Renal pelvis (tissue), 12 donors: ENCODE results near the gene AFG1L. TPM values are rescaled to one million over a fixed set of nuclear protein-coding genes. Genes with fewer than 3 reads are reported as not detected.
"Not testable (repeated sequence)": the region's sequence is repeated elsewhere in the genome, so short reads cannot be mapped to it uniquely, and the experiment has no call there.

Source experiments
- DNase-seq: peaks from one replicate; pipeline ENCODE4 v3.0.0-alpha.2; 2013
- long read RNA-seq, 16 experiments: transcript quantifications; one replicate each; lab custom pipeline, GENCODE V29; 2026
- polyA plus RNA-seq, 3 donors: library from polyadenylated mRNA; unstranded; fragments of 120-200 nt; gene quantifications; one replicate each; pipeline ENCODE4 v1.2.1, GENCODE V29; 2013; ENCODE audit not compliant: insufficient read length in 3 of 3

The AFG1L gene
- polyA plus RNA-seq = 1 to 10 TPM; 7.3 to 8.4 (median 8.3) TPM
- long read RNA-seq, donor 1 = 0 reads
- long read RNA-seq, donor 2, full-length matches to known transcripts = 1 of 1 reads
- long read RNA-seq, donor 2, partial matches to known transcripts = 0 of 1 reads
- long read RNA-seq, donor 2, other reads (novel, unspliced or antisense) = 0 of 1 reads
- long read RNA-seq, donor 3 = 0 reads
- long read RNA-seq, donor 4 = 0 reads
- long read RNA-seq, donor 5, full-length matches to known transcripts = 1 of 1 reads
- long read RNA-seq, donor 5, partial matches to known transcripts = 0 of 1 reads
- long read RNA-seq, donor 5, other reads (novel, unspliced or antisense) = 0 of 1 reads
- long read RNA-seq, donor 6 = 0 reads
- long read RNA-seq, donor 7, full-length matches to known transcripts = 1 of 1 reads
- long read RNA-seq, donor 7, partial matches to known transcripts = 0 of 1 reads
- long read RNA-seq, donor 7, other reads (novel, unspliced or antisense) = 0 of 1 reads
- long read RNA-seq, donor 8 = 0 reads
- long read RNA-seq, donor 9, full-length matches to known transcripts = 2 of 2 reads
- long read RNA-seq, donor 9, partial matches to known transcripts = 0 of 2 reads
- long read RNA-seq, donor 9, other reads (novel, unspliced or antisense) = 0 of 2 reads
- long read RNA-seq, donor 10, full-length matches to known transcripts = 1 of 1 reads
- long read RNA-seq, donor 10, partial matches to known transcripts = 0 of 1 reads
- long read RNA-seq, donor 10, other reads (novel, unspliced or antisense) = 0 of 1 reads
- long read RNA-seq, donor 11 = 0 reads
- long read RNA-seq, donor 12, full-length matches to known transcripts = 1 of 1 reads
- long read RNA-seq, donor 12, partial matches to known transcripts = 0 of 1 reads
- long read RNA-seq, donor 12, other reads (novel, unspliced or antisense) = 0 of 1 reads
- long read RNA-seq, donor 13 = 0 reads
- long read RNA-seq, donor 14, full-length matches to known transcripts = 4 of 4 reads
- long read RNA-seq, donor 14, partial matches to known transcripts = 0 of 4 reads
- long read RNA-seq, donor 14, other reads (novel, unspliced or antisense) = 0 of 4 reads
- long read RNA-seq, donor 15, full-length matches to known transcripts = 2 of 2 reads
- long read RNA-seq, donor 15, partial matches to known transcripts = 0 of 2 reads
- long read RNA-seq, donor 15, other reads (novel, unspliced or antisense) = 0 of 2 reads
- long read RNA-seq, donor 16, full-length matches to known transcripts = 1 of 1 reads
- long read RNA-seq, donor 16, partial matches to known transcripts = 0 of 1 reads
- long read RNA-seq, donor 16, other reads (novel, unspliced or antisense) = 0 of 1 reads

DNA sequence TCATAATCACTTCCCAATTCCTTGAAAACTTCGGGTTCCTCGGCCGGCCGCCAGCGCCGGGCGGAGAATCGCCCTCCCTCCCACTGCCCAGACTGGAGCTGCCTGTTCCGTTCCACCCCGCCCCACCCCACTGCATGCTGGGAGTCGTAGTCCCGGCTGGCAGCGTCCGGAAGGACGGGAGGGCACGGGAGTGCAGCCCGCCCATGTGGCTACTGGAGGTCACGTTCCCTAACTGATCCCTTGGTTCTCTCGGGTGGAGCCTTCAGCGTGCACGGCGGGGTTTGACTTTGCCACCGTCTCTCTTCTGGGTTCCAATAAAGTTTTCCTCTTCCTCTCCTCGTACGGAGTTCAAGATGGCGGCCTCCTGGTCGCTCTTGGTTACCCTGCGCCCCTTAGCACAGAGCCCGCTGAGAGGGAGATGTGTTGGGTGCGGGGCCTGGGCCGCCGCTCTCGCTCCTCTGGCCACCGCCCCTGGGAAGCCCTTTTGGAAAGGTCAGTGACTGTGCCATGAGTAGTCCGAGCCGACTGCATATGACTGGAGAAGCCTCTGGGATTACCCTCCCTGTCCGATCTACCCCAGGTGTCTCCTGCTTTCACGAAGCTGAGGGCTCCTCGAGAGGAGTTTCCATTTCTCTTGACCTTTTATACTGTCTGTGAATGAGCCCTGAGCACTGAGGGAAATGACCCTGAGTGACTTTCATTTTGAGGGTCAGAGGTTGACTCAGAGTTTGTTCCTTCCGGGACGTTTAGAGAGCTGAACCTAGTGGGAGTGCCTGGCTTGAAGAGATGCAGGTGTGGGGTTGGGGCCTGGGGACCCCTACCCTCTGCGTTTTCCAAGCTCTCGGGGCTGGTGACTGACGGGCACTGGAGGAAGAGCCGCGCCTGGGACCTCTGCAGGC lies at the start of gene AFG1L:
TSS of gene AFG1L (plus strand) at position 328 of the 899 bp plus-strand sequence. CDS start at position 354, 26 bp downstream.
- DNase-seq = peak; percentile 89

DNA sequence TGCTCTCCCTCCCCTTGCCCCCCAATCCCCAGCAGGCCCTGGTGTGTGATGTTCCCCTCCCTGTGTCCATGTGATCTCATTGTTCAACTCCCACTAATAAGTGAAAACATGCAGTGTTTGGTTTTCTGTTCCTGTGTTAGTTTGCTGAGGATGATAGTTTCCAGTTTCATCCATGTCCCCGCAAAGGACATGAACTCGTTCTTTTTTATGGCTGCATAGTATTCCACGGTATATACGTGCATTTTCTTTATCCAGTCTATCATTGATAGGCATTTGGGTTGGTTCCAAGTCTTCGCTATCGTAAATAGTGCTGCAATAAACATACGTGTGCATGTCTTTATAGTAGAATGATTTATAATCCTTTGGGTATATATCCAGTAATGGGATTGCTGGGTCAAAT lies 49.8 kb upstream of the AFG1L start:
- not testable (repeated sequence) for DNase-seq

DNA sequence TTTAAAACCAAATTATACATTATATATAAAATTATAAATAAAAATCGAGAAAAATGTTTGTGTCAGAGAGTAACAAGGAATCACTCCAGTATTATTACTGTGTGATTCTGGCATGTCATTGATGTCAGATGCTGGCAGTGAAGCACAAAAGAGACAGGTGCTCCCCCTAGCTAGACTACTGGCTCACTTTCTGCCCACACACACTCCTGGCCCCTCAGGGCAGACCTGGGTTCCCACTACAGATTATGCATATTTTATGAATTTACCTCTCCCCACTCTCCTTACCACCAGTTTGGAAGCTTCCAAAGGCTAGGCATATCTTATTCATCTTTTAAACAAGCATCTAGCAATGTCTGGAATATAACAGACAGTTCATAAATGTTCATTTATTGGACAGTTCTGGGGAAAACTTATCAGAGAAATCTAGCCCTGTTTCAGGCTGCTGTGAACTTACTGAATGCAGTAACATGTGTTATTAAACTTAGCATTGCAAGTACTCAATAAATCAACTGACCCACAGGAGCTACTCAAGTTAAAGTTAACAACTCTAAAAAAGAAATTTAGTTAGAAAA lies 46.8 kb upstream of the AFG1L start:
- no peak for DNase-seq

DNA sequence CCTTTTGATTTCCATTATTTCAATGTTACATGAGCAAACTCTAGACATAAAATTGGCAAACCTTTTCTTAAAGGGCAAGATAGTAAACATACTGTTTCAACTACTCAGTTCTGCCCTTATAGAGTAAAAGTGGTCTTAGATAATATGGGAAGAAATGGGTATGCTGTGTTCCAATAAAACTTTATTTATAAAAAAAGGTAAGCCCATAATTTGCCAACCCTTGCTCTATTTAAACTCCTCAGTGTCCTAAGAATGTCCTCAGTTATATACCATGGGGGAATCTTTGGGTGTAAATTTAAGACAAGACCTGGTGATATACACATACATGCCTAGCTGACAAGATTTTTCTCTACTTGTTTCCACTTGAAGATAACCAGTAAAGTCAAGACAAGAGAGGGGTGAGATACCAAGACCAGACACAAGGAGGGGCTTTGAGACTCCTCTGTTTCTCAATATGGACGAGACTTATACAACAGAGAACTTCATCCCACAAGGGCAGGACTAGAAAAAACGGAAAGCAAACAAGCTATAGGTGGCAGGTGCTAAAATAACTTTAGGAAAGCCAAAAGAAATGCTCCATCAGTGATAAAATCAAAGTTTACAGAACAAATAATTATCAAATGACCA lies 44.5 kb upstream of the AFG1L start:
- no peak for DNase-seq

DNA sequence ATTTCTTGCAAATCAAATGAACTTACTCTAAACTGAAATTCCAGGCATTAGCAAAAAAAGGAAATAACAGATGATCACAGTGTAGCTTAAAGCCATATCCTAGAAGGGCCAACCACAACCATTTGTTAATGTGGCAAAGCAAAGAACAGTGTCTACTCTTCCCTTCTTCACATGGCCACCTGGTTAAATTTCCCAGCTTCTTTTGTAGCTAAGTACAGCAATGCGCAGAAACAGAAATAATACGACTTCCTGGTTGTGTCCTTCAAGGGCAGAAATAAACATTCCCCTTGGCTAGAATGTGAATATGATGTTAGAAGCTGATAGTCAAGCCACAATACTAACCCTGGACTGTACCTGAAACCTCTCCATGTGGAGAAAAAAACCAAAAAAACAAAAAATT lies 43.6 kb upstream of the AFG1L start:
- DNase-seq = no peak

DNA sequence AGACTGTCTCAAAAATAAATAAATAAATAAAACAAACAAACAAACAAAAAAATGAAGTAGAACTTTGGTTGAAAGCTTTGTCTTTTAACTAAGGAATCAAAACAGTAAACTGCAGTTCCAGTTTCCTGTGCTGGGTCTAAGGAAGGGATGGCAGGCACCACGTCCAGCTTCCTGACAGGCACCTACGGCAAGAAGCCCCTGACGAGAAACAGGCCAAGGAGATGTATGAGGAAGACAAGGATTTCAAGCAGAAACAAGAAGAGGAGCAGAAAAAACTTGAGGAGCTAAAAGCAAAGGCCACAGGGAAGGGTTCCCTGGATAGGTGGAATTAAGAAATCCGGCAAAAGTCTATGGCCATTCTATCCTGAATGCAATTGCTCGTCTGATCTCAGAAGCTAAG lies 42.8 kb upstream of the AFG1L start:
- no peak for DNase-seq

DNA sequence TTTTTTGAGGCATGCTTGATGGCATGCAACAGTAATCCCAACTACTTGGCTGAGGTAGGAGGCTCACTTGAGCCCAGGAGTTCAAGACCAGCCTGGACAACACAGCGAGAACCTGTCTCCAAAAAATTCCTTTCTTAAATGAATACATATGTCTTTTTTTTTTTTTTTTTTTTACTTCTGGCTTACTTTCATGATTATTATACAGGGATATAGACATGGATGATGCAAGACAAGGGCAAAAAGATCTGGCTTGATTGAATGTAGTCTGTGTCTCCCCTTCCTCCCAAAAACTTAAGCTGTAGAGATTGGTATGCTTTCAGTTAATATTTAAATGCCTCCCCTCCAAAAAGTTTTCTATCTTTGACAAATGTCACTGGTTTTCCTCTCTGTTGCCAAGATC lies 41.6 kb upstream of the AFG1L start:
- DNase-seq = no peak

DNA sequence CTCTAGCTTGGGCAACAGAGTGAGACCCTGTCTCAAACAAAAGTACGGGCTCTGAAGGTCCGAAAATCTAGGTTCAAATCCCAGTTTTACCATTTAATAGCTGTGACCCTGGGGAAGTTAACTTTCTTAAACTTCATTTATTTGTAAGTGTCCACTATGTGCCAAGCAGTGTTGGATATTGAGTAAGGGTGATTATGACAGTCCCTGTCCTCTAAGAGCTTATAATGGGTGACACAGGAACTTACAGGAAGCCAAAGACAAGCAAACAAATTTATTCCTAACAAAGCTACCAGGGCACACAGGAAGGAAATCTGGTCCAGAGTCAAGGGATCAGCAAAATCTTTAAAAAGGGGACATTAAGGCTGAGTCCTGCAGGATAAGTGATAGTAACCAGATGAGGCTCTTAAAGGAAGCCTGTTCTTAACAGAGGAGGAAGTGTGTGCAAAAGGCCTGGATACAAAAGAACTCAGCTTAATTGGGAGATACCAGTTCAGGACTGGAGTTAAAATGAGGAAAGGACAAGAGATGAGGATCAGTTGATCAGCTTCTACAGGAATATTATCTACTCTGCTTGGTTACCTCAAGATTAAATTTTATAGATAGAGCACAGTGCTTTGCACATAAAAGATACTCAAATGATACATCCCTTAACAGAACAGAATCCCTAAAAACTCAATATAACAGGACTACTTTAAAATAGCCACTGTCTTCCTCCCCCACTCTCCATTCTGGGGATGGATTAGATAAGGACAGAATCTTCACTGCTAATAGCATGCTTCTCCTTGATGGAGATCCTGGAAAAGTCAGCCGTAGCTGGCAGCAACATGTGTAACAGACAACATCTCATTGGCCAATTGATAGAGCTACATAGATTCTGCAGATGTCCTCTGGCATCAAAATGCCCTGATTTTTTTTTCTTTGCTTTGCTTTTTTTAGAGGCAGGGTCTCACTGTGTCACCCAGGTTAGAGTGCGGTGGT lies 40.1 kb upstream of the AFG1L start:
- no peak for DNase-seq

DNA sequence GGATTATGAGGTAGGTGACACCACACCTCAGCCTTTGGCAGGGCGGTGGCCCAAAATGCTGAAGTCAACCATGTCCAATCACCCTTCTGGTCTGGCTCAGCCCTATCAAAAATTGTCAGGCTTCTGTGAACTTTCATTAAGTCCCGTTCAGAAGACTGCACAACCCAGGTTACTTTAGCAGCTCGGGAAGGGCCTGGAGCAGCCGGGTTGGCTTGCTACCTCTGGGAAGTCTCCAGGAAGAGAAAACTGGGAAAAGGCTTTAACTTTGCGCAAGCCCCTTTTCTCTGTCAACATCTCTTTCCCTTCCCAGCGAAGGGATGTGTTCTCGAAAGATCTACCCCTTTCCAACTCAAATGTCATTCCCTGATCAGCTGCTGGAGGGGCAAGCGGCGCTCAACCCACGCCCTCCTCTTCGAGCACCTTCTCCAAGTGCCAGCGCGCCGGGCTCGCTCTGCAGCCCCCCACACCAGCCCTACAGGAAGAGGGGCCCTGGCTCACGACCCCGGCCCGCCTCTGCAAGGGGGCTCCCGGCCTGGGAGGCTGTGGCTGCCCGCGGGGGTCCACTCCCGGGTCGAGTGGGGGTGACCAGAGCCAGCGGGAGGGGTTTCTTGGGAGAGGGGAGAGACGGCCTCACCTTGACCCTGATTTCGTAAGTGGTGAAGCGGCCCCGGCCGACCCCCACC lies 34.6 kb upstream of the AFG1L start:
- DNase-seq = peak; percentile 43

DNA sequence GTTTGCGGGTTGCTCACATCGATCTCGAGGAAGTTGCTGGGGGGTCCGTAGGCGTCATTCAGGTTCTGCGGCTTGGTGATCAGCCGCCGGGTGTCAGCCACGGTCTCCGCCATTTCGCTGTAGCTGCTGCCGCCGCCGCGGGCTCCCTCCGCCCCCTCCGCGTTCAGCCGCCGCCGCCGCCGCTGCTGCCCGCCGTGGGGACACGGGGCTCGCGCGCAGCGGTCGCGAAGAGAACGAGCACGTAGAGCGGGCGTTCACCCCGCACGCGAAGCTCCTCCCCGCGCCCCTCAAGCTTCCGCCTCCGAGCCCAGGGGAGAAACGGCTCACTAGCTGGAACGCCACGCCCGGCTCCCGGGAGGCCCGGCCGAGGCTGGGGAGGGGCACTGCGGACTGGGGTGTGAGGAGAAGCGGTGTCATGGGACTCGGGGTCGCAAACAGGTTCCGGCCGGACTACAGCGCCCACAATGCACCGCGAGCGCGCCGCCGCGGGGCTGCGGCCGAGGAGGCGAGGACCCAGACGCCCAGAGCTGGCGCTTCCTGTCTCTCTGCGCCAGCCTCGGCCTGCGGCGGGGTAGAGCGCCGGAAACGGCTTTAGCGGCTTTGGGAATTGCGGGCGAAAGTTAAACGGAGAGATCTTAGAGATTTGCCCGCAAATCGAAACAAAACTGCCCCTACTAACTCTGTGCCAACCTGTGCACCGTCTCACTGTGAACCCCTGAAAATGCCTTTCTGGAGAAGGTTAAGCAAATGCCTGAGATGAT lies 33.9 kb upstream of the AFG1L start, which contains the start of gene SNX3:
TSS of gene SNX3 (minus strand) at position 232 of the 761 bp plus-strand sequence. CDS start at position 113, 119 bp downstream.
- peak; percentile 95 for DNase-seq

DNA sequence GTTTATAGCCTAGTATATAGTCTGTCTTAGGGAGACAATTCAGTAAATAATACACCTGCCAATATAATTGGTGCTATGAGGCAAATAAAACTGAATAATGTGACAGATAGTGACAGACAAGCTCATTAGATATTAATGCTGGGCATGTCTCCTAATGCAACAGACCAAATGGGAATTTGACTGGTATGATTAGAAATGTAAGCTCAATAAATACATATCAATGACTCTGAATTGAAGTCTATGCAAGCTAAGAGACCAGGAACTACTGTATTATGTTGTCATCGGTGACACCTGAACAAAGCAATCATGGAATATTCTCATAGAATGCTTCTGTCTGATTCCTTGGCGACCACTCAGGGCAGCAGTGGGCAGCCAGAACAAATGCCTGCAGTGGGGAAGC lies 31.5 kb upstream of the AFG1L start:
- DNase-seq = no peak

DNA sequence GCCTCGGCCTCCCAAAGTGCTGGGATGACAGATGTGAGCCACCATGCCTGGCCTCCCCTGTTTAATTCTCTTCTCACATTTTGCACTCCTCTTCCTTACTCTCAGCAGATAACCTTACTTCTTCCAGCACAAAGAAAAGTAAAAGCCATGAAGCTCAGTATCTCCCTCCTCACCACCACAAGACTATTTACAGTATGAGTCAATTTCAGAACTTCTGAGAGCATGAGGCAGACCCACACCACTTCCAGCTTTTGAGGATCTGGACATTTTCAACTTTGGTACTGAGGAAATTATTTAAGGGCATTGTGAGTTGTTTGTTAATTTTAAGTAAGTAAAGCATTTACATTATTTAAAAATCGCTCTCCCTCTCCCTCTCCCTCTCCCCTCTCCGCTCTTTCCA lies 26.0 kb upstream of the AFG1L start:
- DNase-seq = no peak

DNA sequence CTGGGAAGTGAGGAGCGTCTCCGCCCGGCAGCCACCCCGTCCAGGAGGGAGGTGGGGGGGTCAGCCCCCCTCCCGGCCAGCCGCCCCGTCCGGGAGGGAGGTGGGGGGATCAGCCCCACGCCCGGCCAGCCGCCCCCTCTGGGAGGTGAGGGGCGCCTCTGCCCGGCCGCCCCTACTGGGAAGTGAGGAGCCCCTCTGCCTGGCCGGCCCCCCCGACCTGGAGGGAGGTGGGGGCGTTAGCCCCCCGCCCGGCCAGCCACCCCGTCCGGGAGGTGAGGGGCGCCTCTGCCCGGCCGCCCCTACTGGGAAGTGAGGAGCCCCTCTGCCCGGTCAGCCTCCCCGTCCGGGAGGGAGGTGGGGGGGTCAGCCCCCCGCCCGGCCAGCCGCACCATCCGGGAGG lies 24.9 kb upstream of the AFG1L start:
- DNase-seq = not testable (repeated sequence)

DNA sequence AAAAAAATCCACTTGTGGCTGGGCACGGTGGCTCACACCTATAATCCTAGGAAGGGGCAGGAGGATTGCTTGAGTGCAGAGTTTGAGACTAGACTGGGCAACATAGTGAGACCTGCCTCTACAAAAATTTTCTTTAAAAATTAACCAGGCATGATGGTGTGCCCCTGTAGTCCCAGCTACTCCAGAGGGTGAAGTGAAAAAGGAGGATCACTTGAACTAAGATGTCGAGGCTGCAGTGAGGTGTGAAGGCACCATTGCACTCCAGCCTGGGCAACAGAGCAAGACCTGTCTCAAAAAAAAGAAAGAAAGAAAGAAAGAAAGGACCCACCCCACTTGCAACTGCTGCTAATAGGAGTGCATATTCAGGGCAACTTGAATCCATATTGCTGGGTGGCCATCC lies 20.3 kb upstream of the AFG1L start:
- no peak for DNase-seq

DNA sequence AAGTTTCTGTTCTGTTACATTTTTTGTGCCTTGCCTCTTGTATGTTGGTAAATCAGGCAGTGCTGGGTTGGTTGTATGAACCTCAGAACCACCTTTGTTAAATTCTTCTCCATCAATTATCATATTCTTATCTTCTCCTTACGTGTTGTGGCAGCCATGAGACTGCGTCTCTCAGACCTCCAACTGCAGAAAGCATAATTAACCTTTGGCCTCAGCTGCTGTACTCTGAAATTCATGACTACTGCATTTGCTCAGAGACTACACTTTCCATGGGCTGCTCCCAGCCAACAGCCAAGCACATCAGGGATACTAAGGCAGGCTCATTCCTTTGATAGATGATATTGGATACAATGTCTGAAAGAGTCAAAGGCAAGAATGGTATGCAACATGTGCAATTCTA lies 18.9 kb upstream of the AFG1L start:
- DNase-seq = no peak

DNA sequence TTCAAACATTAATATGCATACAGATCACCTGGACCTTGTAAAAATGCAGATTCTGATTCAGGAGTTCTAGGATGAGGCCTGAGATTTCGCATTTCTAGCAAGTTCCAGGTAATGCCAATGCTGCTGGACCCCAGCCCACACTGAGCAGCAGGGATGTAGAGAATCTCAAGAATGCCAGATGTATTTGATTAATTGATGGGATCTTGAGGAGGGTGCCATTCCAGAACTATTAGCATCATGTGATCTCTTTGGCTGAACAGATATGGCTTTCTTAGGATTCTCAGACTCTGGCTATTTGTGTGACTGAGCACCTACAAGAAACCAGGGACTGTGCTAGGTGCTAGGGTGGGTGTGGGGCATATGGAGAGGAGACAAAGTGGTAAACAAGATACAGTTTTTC lies 17.6 kb upstream of the AFG1L start:
- DNase-seq = no peak

DNA sequence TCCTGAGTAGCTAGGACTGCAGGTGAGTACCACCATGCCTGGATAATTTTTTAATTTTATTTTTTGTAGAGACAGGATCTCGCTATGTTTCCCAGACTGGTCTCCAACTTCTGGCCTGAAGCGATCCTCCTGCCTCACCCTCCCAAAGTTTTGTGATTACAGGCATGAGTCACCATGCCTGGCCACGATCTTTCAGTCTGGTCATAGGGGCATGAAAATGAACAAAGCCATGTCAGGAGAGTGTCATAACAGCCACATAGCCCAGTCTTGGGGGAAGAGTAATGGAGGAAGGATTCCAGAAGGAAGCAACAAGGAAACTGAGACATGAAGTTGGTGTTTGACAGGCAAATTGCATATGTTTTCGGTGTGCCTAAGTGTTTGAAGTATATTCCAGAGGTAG lies 17.0 kb upstream of the AFG1L start:
- no peak for DNase-seq
